ENCODE results near the gene ADGRV1.

The ADGRV1 gene

GRCh38 chr5:91079037-91079436, 520.4 kb downstream of the ADGRV1 start:
- peaks cover 6% of the 10 kb centered on the region for H3K36me3 Mint-ChIP-seq (ENCODE audit: low read depth)
- TF ChIP-seq CTCF (IDR thresholded peaks at IDR 0.05; ENCODE audit: unreplicated experiment in 3 of 3) = no peak
- H3K4me1 Mint-ChIP-seq = peaks cover 6% of the 10 kb centered on the region
- H3K4me3 Mint-ChIP-seq = no peak overlapping the region
- no peaks in the 10 kb centered on the region for H3K9me3 Mint-ChIP-seq
- H3K27me3 Mint-ChIP-seq (ENCODE audit: low read depth) = no peaks in the 10 kb centered on the region
- peak overlapping the region; percentile 19 to 68 (median 40) for H3K27ac Mint-ChIP-seq

- no peaks in the 10 kb centered on the region for H3K27me3 Mint-ChIP-seq (ENCODE audit: low read depth)
- TF ChIP-seq CTCF (IDR thresholded peaks at IDR 0.05; ENCODE audit: unreplicated experiment in 3 of 3) = no peak
- H3K9me3 Mint-ChIP-seq = no peaks in the 10 kb centered on the region
- H3K4me1 Mint-ChIP-seq = no peaks in the 10 kb centered on the region
- H3K27ac Mint-ChIP-seq = no peak overlapping the region
- no peak overlapping the region for H3K4me3 Mint-ChIP-seq
- H3K36me3 Mint-ChIP-seq (ENCODE audit: low read depth) = no peaks in the 10 kb centered on the region
These were observed 531.2 kb downstream of the ADGRV1 start for GRCh38 chr5:91089758-91090157.

GRCh38 chr5:91090995-91091394, 532.4 kb downstream of the ADGRV1 start:
- H3K27me3 Mint-ChIP-seq (ENCODE audit: low read depth) = no peaks in the 10 kb centered on the region

GRCh38 chr5:91091471-91092234, 533.1 kb downstream of the ADGRV1 start:
- H3K27me3 Mint-ChIP-seq (ENCODE audit: low read depth) = no peaks in the 10 kb centered on the region
- no peaks in the 10 kb centered on the region for H3K4me1 Mint-ChIP-seq
- no peaks in the 10 kb centered on the region for H3K9me3 Mint-ChIP-seq
- H3K27ac Mint-ChIP-seq = no peak overlapping the region
- no peaks in the 10 kb centered on the region for H3K36me3 Mint-ChIP-seq (ENCODE audit: low read depth)
- no peak for TF ChIP-seq CTCF (IDR thresholded peaks at IDR 0.05; ENCODE audit: unreplicated experiment in 3 of 3)
- no peak overlapping the region for H3K4me3 Mint-ChIP-seq

More at GRCh38 chr5:91090995-91091394, 532.4 kb downstream of the ADGRV1 start:
- no peak overlapping the region for H3K4me3 Mint-ChIP-seq
- no peaks in the 10 kb centered on the region for H3K36me3 Mint-ChIP-seq (ENCODE audit: low read depth)
- no peaks in the 10 kb centered on the region for H3K9me3 Mint-ChIP-seq
- H3K4me1 Mint-ChIP-seq = no peaks in the 10 kb centered on the region
- TF ChIP-seq CTCF (IDR thresholded peaks at IDR 0.05; ENCODE audit: unreplicated experiment in 3 of 3) = no peak
- H3K27ac Mint-ChIP-seq = no peak overlapping the region

- H3K36me3 Mint-ChIP-seq (ENCODE audit: low read depth) = no peaks in the 10 kb centered on the region
- peak overlapping the region in 1 of 3 experiments; percentile 13 for H3K27ac Mint-ChIP-seq
- H3K4me3 Mint-ChIP-seq = no peak overlapping the region
- peaks cover 4% of the 10 kb centered on the region for H3K4me1 Mint-ChIP-seq
- no peak for TF ChIP-seq CTCF (IDR thresholded peaks at IDR 0.05; ENCODE audit: unreplicated experiment in 3 of 3)
- no peaks in the 10 kb centered on the region for H3K9me3 Mint-ChIP-seq
- H3K27me3 Mint-ChIP-seq (ENCODE audit: low read depth) = no peaks in the 10 kb centered on the region
These were observed 534.5 kb downstream of the ADGRV1 start for GRCh38 chr5:91092859-91093783.
